Measurements from ENCODE around the gene OPN3.

DNA sequence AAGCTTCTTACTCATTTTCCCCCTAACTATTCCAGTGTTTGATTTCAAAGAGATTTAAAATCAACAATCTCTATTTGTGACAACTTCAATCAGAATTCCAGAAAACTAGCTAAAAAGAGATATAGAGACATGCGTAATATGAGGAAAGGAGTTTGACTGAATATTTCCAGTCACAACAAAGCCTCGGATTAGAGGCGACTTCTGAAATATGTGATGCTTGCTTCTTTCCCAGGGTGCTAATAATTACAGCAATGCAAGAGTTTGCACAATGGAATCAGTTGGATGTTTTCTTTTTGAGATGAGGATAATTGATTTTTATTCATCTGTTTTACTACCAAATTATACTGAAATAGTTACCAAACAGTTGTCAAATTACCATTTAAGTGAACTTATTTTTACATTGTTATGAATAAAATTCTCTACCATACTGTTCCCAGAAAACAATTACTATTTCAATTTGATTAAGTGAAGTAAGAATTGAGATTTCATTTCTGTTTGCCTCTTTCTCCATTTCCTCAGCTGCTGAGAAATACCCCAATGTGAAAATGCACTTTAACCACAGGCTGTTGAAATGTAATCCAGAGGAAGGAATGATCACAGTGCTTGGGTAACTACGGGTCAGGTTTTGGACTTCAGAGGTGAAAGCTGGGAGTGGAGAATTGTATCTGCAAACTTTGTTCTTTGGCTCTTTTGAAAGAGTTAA, 79.9 kb downstream of the OPN3 start:
- TF ChIP-seq, protein P1, sequence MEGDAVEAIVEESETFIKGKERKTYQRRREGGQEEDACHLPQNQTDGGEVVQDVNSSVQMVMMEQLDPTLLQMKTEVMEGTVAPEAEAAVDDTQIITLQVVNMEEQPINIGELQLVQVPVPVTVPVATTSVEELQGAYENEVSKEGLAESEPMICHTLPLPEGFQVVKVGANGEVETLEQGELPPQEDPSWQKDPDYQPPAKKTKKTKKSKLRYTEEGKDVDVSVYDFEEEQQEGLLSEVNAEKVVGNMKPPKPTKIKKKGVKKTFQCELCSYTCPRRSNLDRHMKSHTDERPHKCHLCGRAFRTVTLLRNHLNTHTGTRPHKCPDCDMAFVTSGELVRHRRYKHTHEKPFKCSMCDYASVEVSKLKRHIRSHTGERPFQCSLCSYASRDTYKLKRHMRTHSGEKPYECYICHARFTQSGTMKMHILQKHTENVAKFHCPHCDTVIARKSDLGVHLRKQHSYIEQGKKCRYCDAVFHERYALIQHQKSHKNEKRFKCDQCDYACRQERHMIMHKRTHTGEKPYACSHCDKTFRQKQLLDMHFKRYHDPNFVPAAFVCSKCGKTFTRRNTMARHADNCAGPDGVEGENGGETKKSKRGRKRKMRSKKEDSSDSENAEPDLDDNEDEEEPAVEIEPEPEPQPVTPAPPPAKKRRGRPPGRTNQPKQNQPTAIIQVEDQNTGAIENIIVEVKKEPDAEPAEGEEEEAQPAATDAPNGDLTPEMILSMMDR (IDR thresholded peaks at IDR 0.05; ENCODE audit: low read depth, low read length) = no peak
- TF ChIP-seq POLR2A (IDR thresholded peaks at IDR 0.05; ENCODE audit: extremely low read depth, insufficient read length) = no peak

All from NB4 (cell line).